Activated CD8-positive, alpha-beta T cell treated with anti-CD3 and anti-CD28 coated beads for 36 hours (primary cell): ENCODE data around the gene COG4. TPM values are rescaled to one million over a fixed set of nuclear protein-coding genes. Genes with fewer than 3 reads are reported as not detected.

Experiments used
- ATAC-seq: fragments of 200-7000 bp; cut with Tn5 transposase; one replicate; pipeline ENCODE4 v1.10.0; 2021; ENCODE audit warnings: mild to moderate bottlenecking, moderate library complexity
- CTCF ChIA-PET: fragments of 350-600 bp; sonication (Branson Sonifier 250); formaldehyde crosslinking; loops from one replicate; lab custom pipeline; 2021; ENCODE audit warnings: antibody characterized with exemption; lab: Charles Lee
- POLR2A ChIA-PET: fragments of 350-600 bp; sonication (Branson Sonifier 250); formaldehyde crosslinking; loops from one replicate; lab custom pipeline; 2021; ENCODE audit warnings: antibody characterized with exemption; lab: Charles Lee
- DNase-seq: peaks from one replicate; pipeline ENCODE4 v3.0.0-alpha.2; 2020
- H3K27ac Mint-ChIP-seq: one replicate; pipeline ENCODE4 v1.8.0; 2021; ENCODE audit warnings: mild to moderate bottlenecking, mixed read lengths
- H3K27me3 Mint-ChIP-seq: one replicate; pipeline ENCODE4 v1.8.0; 2021; ENCODE audit warnings: mixed read lengths
- H3K36me3 Mint-ChIP-seq: one replicate; pipeline ENCODE4 v1.8.0; 2021; ENCODE audit warnings: low read depth, mixed read lengths
- H3K4me1 Mint-ChIP-seq: one replicate; pipeline ENCODE4 v1.8.0; 2021; ENCODE audit warnings: low read depth, mixed read lengths
- H3K4me3 Mint-ChIP-seq: one replicate; pipeline ENCODE4 v1.8.0; 2021; ENCODE audit warnings: mild to moderate bottlenecking, moderate library complexity, mixed read lengths
- H3K9me3 Mint-ChIP-seq: one replicate; pipeline ENCODE4 v1.8.0; 2021; ENCODE audit warnings: mixed read lengths
- CTCF ChIP-seq: fragments of 200-600 bp; IDR thresholded peaks from one replicate; pipeline ENCODE4 v1.8.0; 2022; ENCODE audit warnings: antibody characterized with exemption, mild to moderate bottlenecking
- intact Hi-C: fragments of 100-400 bp; cut with micrococcal nuclease; formaldehyde crosslinking; loops from one replicate; pipeline ENCODE4 v1.10.0; 2022
- total RNA-seq, 2 experiments: library from RNA; stranded (reverse); gene quantifications; one replicate each; pipeline ENCODE4 v1.2.3, GENCODE V29; 2021

The COG4 gene
- 10 to 100 TPM; 38.0 to 39.0 TPM for total RNA-seq

GRCh38 chr16:70523076-70523742, at the start of gene COG4:
COG4 (minus strand) TSS chr16:70523554; CDS start chr16:70523543, 11 bp downstream.
- ATAC-seq (peak; percentile 89), DNase-seq (peak; percentile 96)
- Mint-ChIP-seq H3K27me3 (no peaks in the 10 kb centered on the region), H3K27ac (peak within 1 kb of the TSS; percentile 98), H3K36me3 (peaks cover 42% of the 10 kb centered on the region), H3K9me3 (no peaks in the 10 kb centered on the region), H3K4me3 (peak within 1 kb of the TSS; percentile 88), H3K4me1 (peaks cover 44% of the 10 kb centered on the region)
- no peak for TF ChIP-seq CTCF
- CTCF ChIA-PET, result interaction anchor here (0.9 to 3.5 kb wide), 3 partner anchors 14 to 131 kb away, joined by 3 to 13 read pairs (median 4); no protein-coding TSS in a partner anchor
- POLR2A ChIA-PET, result interaction anchor here (0.6 to 2.3 kb wide), 19 partner anchors 9 to 278 kb away, joined by 3 to 16 read pairs (median 4); partner anchors contain the start of genes DDX19A, EXOSC6 and VAC14
- intact Hi-C loops, result loop anchor here (10.0 kb wide), 2 partner anchors 138 to 238 kb away; partner anchors contain the start of gene AARS1

GRCh38 chr16:70572926-70573270, 49.5 kb upstream of the COG4 start:
- Mint-ChIP-seq H3K27ac (peak overlapping the region; percentile 32), H3K27me3 (no peaks in the 10 kb centered on the region), H3K4me3 (no peak overlapping the region), H3K36me3 (peaks cover 69% of the 10 kb centered on the region), H3K9me3 (no peaks in the 10 kb centered on the region), H3K4me1 (peaks cover 33% of the 10 kb centered on the region)
- DNase-seq, result no peak
- POLR2A ChIA-PET, result interaction anchor here (0.8 to 2.4 kb wide), 5 partner anchors 9 to 27 kb away, joined by 3 to 13 read pairs (median 4); no protein-coding TSS in a partner anchor
- intact Hi-C loops, result no loop called here
- no peak for ATAC-seq
- CTCF ChIA-PET, result interaction anchor here (2.7 kb wide), 1 partner anchor 81 kb away, joined by 8 read pairs; no protein-coding TSS in a partner anchor
- no peak for TF ChIP-seq CTCF

- Mint-ChIP-seq H3K4me3 (no peak overlapping the region), H3K4me1 (peaks cover 33% of the 10 kb centered on the region), H3K27ac (peak overlapping the region; percentile 32), H3K36me3 (peaks cover 73% of the 10 kb centered on the region), H3K9me3 (no peaks in the 10 kb centered on the region), H3K27me3 (no peaks in the 10 kb centered on the region)
- ATAC-seq (peak; percentile 20), DNase-seq (no peak)
- no peak for TF ChIP-seq CTCF
- ChIA-PET CTCF (interaction anchor here (2.7 kb wide), 1 partner anchor 81 kb away, joined by 8 read pairs; no protein-coding TSS in a partner anchor), POLR2A (interaction anchor here (0.8 to 2.4 kb wide), 3 partner anchors 11 to 26 kb away, joined by 3 to 13 read pairs (median 3); no protein-coding TSS in a partner anchor)
- intact Hi-C loops, result no loop called here
These were observed 48.9 kb upstream of the COG4 start for GRCh38 chr16:70572050-70572925.

- no peaks in the 10 kb centered on the region for H3K9me3 Mint-ChIP-seq
- peaks cover 78% of the 10 kb centered on the region for H3K36me3 Mint-ChIP-seq
- H3K27me3 Mint-ChIP-seq, result no peaks in the 10 kb centered on the region
- TF ChIP-seq CTCF, result no peak
- H3K4me3 Mint-ChIP-seq, result no peak overlapping the region
- ChIA-PET CTCF (no interaction called here), POLR2A (no interaction called here)
- ATAC-seq (peak; percentile 7), DNase-seq (no peak)
- H3K27ac Mint-ChIP-seq, result peak overlapping the region; percentile 32
- peaks cover 29% of the 10 kb centered on the region for H3K4me1 Mint-ChIP-seq
- intact Hi-C loops, result no loop called here
These were observed 48.3 kb upstream of the COG4 start for GRCh38 chr16:70571623-70572022.
